ENCODE measurements around the gene GINS3. TPM values are rescaled to one million over a fixed set of nuclear protein-coding genes. Genes with fewer than 3 reads are reported as not detected.

GINS3 gene
- total RNA-seq, 1 donor from 2014 or later, result 14.7 TPM

DNA sequence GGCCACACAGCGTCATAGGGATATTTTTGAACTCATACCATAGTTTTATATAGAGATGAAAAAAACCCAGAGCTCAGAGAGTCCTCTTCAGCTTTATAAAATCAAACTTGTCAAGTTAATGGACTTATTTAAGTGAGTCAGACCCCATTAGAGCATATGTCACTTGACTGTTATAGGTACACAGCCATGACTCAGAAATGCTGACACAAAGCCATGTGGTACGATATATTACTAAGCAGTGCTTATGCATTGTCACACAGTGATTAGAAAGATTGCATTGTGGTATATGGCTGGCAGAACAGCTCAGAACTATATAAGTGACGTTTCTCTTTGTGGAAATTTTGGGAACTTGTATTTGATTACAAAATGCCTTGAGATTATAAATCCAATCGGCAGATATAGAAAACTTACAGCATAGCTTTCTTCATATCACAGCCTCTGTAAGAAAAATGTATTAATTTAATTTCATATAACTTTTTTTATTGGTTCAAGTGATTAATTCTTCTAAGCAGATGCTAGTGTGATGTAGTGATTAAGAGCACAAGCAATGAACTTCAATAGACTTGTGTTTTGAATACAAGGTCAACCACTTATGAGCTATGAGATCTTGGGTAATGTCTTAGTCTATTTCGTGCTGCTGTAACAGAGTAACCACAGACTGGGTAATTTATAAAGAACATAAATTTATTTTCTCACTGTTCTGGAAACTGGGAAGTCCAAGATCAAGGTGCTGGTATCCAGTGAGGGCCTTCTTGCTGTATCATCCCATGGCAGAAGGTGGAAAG, 25.8 kb upstream of the GINS3 start:
- H3K9me3 Mint-ChIP-seq, result peaks cover under 1% of the 10 kb centered on the region
- no peak overlapping the region for H3K4me3 Mint-ChIP-seq
- no peak overlapping the region for H3K27ac Mint-ChIP-seq
- no peaks in the 10 kb centered on the region for H3K4me1 Mint-ChIP-seq (ENCODE audit: unreplicated experiment)
- no peaks in the 10 kb centered on the region for H3K36me3 Mint-ChIP-seq
- TF ChIP-seq, protein P1, sequence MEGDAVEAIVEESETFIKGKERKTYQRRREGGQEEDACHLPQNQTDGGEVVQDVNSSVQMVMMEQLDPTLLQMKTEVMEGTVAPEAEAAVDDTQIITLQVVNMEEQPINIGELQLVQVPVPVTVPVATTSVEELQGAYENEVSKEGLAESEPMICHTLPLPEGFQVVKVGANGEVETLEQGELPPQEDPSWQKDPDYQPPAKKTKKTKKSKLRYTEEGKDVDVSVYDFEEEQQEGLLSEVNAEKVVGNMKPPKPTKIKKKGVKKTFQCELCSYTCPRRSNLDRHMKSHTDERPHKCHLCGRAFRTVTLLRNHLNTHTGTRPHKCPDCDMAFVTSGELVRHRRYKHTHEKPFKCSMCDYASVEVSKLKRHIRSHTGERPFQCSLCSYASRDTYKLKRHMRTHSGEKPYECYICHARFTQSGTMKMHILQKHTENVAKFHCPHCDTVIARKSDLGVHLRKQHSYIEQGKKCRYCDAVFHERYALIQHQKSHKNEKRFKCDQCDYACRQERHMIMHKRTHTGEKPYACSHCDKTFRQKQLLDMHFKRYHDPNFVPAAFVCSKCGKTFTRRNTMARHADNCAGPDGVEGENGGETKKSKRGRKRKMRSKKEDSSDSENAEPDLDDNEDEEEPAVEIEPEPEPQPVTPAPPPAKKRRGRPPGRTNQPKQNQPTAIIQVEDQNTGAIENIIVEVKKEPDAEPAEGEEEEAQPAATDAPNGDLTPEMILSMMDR (conservative IDR thresholded peaks at IDR 0.05), result no peak
- H3K27me3 Mint-ChIP-seq, result peaks cover 49% of the 10 kb centered on the region
- DNase-seq (ENCODE audit: extremely low spot score, unreplicated experiment), result no peak

DNA sequence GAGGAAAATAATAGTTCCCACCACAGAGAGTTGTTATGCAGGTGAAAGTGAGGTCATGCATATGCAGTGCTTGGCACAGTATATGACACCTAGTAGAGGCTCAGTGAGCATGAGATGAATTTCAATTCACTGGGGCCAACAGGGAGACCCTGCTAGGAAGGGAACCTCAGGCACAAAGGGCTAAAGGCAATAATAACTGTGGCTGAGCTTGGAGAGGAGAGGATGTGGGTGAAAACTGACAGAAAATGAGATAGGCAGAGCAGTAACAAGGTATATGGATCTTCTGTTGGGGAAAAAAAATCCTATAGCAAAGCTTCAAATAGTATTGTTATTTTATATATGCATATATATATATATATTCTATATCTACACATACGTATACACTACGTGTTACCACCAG, 25.0 kb upstream of the GINS3 start:
- no peak overlapping the region for H3K27ac Mint-ChIP-seq
- DNase-seq (ENCODE audit: extremely low spot score, unreplicated experiment), result no peak
- no peaks in the 10 kb centered on the region for H3K36me3 Mint-ChIP-seq
- peaks cover 53% of the 10 kb centered on the region for H3K27me3 Mint-ChIP-seq
- peaks cover 6% of the 10 kb centered on the region for H3K9me3 Mint-ChIP-seq
- H3K4me3 Mint-ChIP-seq, result no peak overlapping the region
- TF ChIP-seq, protein P1 (conservative IDR thresholded peaks at IDR 0.05), result no peak
- H3K4me1 Mint-ChIP-seq (ENCODE audit: unreplicated experiment), result no peaks in the 10 kb centered on the region

DNA sequence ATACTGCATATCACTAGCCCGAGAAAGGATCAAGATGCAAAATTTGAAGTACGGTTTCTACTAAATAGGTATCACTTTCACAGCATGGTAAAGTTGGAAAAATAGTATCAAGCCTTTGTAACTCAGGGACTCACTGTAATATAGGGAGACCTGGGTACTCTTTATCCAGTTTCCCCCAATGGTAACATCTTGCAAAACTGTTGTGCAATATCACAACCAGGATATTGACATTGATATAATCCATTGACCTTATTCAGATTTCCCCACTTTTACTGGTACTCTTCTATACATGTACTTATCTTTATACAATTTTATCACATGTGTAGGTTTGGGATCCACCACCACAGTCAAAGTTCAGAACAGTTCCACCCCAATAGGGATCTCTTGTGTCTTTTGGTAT, 20.4 kb upstream of the GINS3 start:
- H3K27ac Mint-ChIP-seq, result no peak overlapping the region
- peaks cover 46% of the 10 kb centered on the region for H3K27me3 Mint-ChIP-seq
- no peaks in the 10 kb centered on the region for H3K36me3 Mint-ChIP-seq
- peaks cover 6% of the 10 kb centered on the region for H3K9me3 Mint-ChIP-seq
- no peaks in the 10 kb centered on the region for H3K4me1 Mint-ChIP-seq (ENCODE audit: unreplicated experiment)
- DNase-seq (ENCODE audit: extremely low spot score, unreplicated experiment), result no peak
- TF ChIP-seq, protein P1 (conservative IDR thresholded peaks at IDR 0.05), result no peak
- no peak overlapping the region for H3K4me3 Mint-ChIP-seq

DNA sequence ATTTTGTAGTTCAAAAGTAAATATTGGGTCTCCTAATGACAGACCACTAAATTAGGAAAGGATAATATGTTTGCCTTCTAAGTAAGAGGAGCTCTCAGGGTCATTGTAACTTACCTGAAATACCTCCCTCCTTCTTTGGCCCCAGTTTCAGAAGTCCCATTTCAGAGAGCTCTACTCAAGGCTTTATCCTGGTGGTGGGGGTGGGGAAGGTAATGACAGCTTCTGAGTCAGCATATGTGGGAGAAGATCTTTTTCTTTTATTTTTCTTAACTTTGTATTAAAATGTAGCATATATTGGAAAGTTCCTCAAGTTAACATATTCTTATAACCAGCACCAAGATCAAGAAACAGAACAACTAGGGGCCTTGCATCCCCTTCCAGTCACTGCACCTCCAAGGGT, 16.9 kb upstream of the GINS3 start:
- Mint-ChIP-seq H3K36me3 (no peaks in the 10 kb centered on the region), H3K27me3 (peaks cover 35% of the 10 kb centered on the region), H3K4me3 (no peak overlapping the region), H3K9me3 (peaks cover 6% of the 10 kb centered on the region), H3K4me1 (ENCODE audit: unreplicated experiment) (no peaks in the 10 kb centered on the region), H3K27ac (no peak overlapping the region)
- TF ChIP-seq, protein P1 (conservative IDR thresholded peaks at IDR 0.05), result no peak
- no peak for DNase-seq (ENCODE audit: extremely low spot score, unreplicated experiment)

DNA sequence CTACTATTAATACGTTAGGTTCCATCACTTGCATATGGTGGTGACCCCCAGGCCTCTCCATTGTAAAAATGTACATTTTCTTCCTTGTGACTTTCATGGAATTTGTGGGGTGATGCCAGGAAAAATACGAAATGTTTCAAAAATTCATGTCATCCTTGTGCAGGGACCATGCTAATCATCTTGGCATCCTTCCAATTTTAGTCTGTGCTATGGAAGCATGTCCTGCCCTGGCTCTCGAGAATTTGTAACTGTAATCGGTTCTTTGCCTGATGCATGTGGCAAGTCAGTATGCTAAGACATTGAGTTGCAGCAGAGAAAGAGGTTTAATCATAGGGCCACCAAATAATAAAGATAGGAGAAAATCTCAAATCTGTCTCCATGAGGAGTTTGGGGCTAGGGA, 14.3 kb upstream of the GINS3 start:
- no peak overlapping the region for H3K4me3 Mint-ChIP-seq
- H3K9me3 Mint-ChIP-seq, result no peaks in the 10 kb centered on the region
- H3K27ac Mint-ChIP-seq, result no peak overlapping the region
- no peaks in the 10 kb centered on the region for H3K4me1 Mint-ChIP-seq (ENCODE audit: unreplicated experiment)
- H3K27me3 Mint-ChIP-seq, result peaks cover 41% of the 10 kb centered on the region
- TF ChIP-seq, protein P1 (conservative IDR thresholded peaks at IDR 0.05), result no peak
- no peaks in the 10 kb centered on the region for H3K36me3 Mint-ChIP-seq
- DNase-seq (ENCODE audit: extremely low spot score, unreplicated experiment), result no peak

Measured in type B pancreatic cell (in vitro differentiated cells).